ENCODE results near the gene APOC3.
"Not testable (repeated sequence)": the region's sequence is repeated elsewhere in the genome, so short reads cannot be mapped to it uniquely, and the experiment has no call there.

The APOC3 gene

GRCh38 chr11:116801662-116802061, 28.0 kb upstream of the APOC3 start:
- H3K4me3 ChIP-seq (ENCODE audit: low read depth, low read length), result not testable (repeated sequence)

GRCh38 chr11:116804001-116804400, 25.7 kb upstream of the APOC3 start:
- H3K4me3 ChIP-seq (ENCODE audit: low read depth, low read length), result no peak overlapping the region

DNA sequence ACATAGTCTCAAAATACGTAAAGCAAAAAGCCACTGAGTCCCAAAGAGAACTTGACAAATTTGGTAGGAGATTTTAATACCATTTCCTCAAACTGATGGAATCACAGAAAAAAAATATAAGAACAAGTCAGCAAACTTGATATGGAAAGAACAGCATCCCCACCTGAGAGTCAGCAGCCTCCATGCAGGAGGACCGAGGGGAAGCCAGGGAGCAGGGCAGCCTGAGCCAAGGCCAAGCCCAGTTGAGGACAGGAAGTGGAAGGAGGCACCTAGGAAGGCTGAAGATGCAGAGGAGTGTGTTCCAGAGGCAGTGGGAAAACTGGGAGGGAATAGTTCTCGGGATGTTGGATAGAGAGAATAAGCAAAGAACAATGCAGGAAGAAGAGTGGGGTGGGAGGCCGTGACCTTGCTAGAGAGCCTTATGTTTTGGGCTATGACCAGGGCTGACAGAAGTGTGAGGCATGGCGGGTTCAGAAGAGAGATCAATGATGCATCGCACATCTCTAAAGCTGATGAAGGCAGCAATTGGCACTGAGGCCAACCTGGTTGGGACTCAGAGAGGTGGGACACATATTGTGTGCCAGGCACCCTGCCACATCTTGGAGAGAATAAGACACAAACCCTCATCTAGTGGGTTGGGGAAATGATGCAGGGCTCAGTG, 22.0 kb upstream of the APOC3 start:
- H3K4me3 ChIP-seq (ENCODE audit: low read depth, low read length), result no peak overlapping the region

DNA sequence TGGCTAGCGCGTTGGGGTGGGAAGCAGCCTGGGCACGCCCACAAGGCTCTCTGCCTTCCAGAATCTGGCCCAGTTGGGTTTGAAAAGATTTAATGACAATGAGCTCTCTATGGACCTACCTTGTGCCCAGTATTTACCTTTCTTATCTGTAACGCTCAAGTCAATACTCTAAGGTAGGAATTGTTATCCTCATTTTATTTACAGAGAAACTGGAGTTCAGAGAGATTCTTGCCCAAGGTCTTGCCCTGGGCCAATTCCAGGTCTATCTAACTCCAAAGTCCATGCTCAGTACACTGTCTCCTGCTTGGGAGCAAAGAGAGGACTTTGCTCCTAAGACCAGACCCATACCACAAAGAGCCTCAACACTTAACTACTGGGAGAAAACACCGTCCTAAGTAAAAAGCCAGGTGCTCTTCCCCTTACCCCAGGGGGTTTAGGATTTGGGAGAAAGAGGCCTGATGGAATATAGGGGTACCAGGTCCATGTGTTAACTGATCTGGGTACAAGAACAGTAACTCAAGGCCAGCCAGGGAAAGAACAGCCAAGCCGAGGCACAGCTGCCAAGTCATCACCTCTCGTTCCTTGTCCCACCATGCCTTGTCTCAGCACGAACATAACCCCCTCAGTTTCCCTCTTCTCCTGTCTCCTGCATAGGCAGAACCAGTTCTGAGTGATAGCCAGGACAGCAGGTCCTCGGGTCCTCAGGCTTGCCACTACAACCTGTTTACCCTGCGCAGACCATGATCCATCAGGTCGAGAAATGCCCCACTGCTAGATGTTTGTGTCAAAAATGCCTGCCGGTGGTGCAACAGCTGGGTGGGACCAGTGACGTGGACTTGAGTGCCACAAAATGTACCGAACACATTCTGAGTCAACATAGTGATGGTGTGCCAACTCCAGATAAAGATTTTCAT, 21.2 kb upstream of the APOC3 start:
- no peak overlapping the region for H3K4me3 ChIP-seq (ENCODE audit: low read depth, low read length)

GRCh38 chr11:116811194-116811593, 18.5 kb upstream of the APOC3 start:
- no peak overlapping the region for H3K4me3 ChIP-seq (ENCODE audit: low read depth, low read length)

DNA sequence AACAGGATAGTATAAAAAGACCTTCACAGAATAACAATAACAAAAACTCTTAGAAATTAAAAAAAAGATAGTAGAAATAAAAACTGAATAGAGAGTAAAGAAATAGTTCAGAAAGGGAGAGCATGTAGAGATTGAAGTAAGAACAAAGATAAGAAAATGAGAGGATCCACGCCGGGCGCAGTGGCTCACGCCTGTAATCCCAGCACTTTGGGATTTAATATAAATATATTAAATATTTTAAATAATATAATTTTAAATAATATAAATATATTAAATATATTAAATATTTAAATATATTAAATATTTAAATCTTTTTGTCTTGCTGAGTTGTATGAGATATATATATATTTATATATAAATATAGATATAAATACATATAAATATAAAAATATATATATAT, 17.6 kb upstream of the APOC3 start:
- H3K4me3 ChIP-seq (ENCODE audit: low read depth, low read length), result no peak overlapping the region

DNA sequence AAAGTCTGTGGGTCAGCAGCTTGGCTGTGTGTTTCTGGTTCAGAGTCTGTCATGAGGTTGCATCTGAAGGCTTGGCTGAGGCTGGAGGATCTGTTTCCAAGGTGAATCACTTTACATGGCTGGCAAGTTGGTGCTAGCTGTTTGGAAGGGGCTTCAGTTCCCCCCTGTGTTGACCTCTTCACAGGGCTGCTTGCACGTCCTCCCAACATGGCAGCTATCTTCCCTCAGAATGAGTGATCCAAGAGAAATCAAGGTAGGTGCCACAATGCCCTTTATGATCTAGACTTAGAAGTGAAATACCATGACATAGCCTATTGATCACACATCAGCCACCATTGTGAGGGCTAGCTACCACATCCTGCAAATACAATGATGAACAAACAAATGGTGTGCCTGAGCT, 16.5 kb upstream of the APOC3 start:
- H3K4me3 ChIP-seq (ENCODE audit: low read depth, low read length), result no peak overlapping the region

DNA sequence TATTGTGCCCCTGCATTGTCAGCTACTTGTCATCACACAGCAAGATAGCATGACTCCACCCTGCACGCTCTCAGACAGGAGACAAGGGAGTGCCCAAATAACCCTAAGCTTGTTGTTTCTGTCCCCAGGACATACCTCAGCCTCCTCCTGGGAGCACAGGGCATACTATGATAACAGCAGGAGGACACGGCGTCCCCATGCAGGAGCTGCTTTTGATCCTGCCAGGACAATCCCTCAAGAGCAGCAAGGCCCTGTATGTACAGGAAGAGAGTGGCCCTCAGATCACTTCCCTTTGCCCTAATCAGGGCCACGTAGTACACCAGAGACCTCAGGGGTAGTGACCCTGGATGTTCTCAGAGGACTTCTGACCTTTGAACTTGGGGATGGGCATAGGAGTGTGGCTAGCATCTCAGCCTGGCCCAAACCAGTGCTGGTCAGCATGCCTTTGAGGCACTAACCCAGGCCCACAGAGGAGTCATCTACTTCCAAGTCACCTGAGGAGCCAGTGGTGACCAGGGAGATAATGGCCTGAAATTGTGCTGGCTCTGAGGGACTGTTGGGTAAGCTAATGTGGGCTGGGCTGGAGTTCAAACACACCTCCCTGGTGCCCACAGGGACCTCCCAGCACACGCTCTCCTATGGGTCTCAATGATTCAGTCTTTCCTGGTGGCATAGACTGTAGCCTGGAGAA, 15.8 kb upstream of the APOC3 start:
- H3K4me3 ChIP-seq (ENCODE audit: low read depth, low read length), result no peak overlapping the region

DNA sequence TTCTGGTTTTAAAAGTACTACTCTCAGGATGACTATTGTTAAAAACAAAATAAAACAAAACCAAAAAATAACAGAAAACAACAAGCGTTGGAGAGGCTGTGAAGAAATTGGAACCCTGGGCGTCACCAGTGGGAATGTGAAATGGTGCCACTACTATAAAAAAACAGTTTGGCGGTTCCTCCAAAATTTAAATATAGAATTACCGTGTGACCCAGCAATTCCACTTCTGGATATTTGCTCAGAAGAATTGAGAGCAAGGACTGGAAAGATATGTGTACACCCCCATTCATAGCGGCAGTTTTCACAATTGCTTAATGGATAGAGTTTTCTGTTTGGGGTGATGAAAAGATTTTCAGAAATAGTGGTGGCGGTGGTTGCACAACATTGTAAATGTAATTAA, 15.2 kb upstream of the APOC3 start:
- no peak overlapping the region for H3K4me3 ChIP-seq (ENCODE audit: low read depth, low read length)

- H3K4me3 ChIP-seq (ENCODE audit: low read depth, low read length), result no peak overlapping the region
Measured at GRCh38 chr11:116819049-116819448, 10.7 kb upstream of the APOC3 start.

DNA sequence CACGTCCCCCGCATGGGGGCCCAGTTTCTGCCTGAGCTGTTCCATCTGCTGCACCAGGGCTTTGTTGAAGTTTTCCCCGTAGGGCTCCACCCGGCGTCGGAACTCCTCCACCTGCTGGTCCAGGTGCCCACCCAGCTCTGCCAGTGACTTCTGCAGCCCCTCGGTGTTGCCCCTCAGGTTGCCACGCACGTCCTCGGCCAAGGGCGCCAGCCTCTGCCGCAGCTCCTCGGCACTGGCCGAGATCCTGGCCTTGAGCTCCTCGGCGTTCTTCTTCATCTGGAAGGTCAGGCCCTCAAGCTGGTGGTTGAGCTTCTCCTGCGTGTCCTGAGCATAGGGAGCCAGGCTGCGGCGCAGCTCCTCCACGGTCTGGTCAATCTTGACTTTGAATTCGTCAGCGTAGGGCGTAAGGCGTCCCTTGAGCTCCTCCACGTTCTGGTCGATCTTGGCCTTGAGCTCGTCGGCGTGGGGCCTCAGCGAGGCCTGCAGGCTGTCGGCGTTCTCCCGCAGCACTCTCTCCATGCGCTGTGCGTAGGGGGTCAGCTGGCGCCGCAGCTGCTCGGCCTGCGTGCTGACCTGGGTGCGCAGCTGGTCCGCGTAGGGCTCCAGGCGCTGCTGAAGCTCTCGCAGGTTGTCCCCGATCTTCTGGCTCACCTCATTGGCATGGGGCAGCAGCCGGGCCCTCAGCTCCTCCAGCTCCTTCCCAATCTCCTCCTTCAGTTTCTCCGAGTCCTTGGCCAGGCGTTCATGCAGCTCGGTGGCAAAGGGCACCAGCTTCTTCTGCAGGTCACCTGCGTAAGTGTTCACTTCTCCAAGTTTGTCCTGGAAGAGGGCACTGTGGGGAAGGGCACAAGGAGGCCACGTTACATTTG, 8.4 kb upstream of the APOC3 start:
- no peak overlapping the region for H3K4me3 ChIP-seq (ENCODE audit: low read depth, low read length)

DNA sequence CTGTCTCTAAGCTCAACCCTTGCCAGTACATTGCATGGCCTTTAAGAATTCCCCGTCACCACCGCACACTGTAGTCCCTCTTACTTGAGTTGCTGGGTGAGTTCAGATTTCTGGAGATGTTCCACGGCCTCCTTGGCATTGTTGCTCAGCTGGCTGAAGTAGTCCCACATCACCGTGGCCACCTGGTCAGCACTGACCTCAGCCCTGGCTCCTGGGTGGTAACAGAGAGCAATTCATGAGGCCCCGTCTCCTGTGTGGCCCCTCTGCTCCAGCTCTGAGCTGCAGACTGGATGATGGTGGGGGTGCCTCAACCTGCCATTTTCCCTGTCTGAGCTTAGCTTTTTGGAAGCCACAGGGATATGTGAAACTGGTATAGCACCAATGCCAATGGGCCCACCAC, 7.1 kb upstream of the APOC3 start:
- no peak overlapping the region for H3K4me3 ChIP-seq (ENCODE audit: low read depth, low read length)

GRCh38 chr11:116823031-116823843, 6.5 kb upstream of the APOC3 start, which contains the start of gene APOA4:
Gene APOA4, minus strand, starts transcription at chr11:116823304. Its CDS starts 113 bp downstream, at chr11:116823191.
- H3K4me3 ChIP-seq (ENCODE audit: low read depth, low read length), result no peak within 1 kb of the TSS

GRCh38 chr11:116825434-116825833, 4.3 kb upstream of the APOC3 start:
- no peak overlapping the region for H3K4me3 ChIP-seq (ENCODE audit: low read depth, low read length)

- H3K4me3 ChIP-seq (ENCODE audit: low read depth, low read length), result no peak overlapping the region
Measured at GRCh38 chr11:116825854-116826750, 3.6 kb upstream of the APOC3 start.

GRCh38 chr11:116826751-116827431, 2.8 kb upstream of the APOC3 start:
- H3K4me3 ChIP-seq (ENCODE audit: low read depth, low read length), result no peak overlapping the region

- no peak overlapping the region for H3K4me3 ChIP-seq (ENCODE audit: low read depth, low read length)
Measured at GRCh38 chr11:116827461-116827860, 2.2 kb upstream of the APOC3 start.
